ENCODE data around the gene SNX10. TPM values are rescaled to one million over a fixed set of nuclear protein-coding genes. Genes with fewer than 3 reads are reported as not detected.
"Not testable (repeated sequence)": the region's sequence is repeated elsewhere in the genome, so short reads cannot be mapped to it uniquely, and the experiment has no call there.

Gene SNX10
- total RNA-seq, 2 donors from 2014 or later: 13.2 to 19.3 TPM

- Mint-ChIP-seq H3K36me3 (ENCODE audit: low read depth) (no peaks in the 10 kb centered on the region), H3K9me3 (no peaks in the 10 kb centered on the region), H3K4me3 (no peak overlapping the region), H3K27ac (no peak overlapping the region), H3K4me1 (peaks cover 3% of the 10 kb centered on the region), H3K27me3 (ENCODE audit: insufficient read depth) (no peaks in the 10 kb centered on the region)
- DNase-seq: no peak
- H3K36me3 ChIP-seq (ENCODE audit: control insufficient read depth, insufficient read depth, low read length): no peaks in the 10 kb centered on the region
- H3K27me3 ChIP-seq (ENCODE audit: control insufficient read depth, insufficient read depth, low read length, poor library complexity, severe bottlenecking): no peaks in the 10 kb centered on the region
- no peak overlapping the region for H3K27ac ChIP-seq (ENCODE audit: low read depth, low read length)
- H3K9ac ChIP-seq (ENCODE audit: extremely low read depth, low read length, poor library complexity, severe bottlenecking): no peak overlapping the region
- peak; percentile 39 for TF ChIP-seq CTCF (conservative IDR thresholded peaks at IDR 0.05)
- H3K4me1 ChIP-seq (ENCODE audit: control insufficient read depth, insufficient read depth, low read length): no peaks in the 10 kb centered on the region
- H3K9me3 ChIP-seq (ENCODE audit: control insufficient read depth, low read length): no peaks in the 10 kb centered on the region
- 88 to 90% methylated on average over 4 to 5 of the region's 5 CpGs for WGBS, 2 experiments (ENCODE audit: insufficient coverage in 1 of 2, insufficient read length in 1 of 2)
- no peak overlapping the region for H3K4me3 ChIP-seq (ENCODE audit: low read length)
These were observed 6.5 kb upstream of the SNX10 start for GRCh38 chr7:26284995-26285632.

GRCh38 chr7:26286157-26286556, 5.5 kb upstream of the SNX10 start:
- Mint-ChIP-seq H3K9me3 (no peaks in the 10 kb centered on the region), H3K27ac (no peak overlapping the region), H3K27me3 (ENCODE audit: insufficient read depth) (no peaks in the 10 kb centered on the region), H3K4me1 (no peaks in the 10 kb centered on the region), H3K4me3 (no peak overlapping the region), H3K36me3 (ENCODE audit: low read depth) (no peaks in the 10 kb centered on the region)
- Histone ChIP-seq H3K4me3 (ENCODE audit: low read length) (no peak overlapping the region), H3K27ac (ENCODE audit: low read depth, low read length) (no peak overlapping the region), H3K36me3 (ENCODE audit: control insufficient read depth, insufficient read depth, low read length) (no peaks in the 10 kb centered on the region), H3K27me3 (ENCODE audit: control insufficient read depth, insufficient read depth, low read length, poor library complexity, severe bottlenecking) (no peaks in the 10 kb centered on the region), H3K4me1 (ENCODE audit: control insufficient read depth, insufficient read depth, low read length) (no peaks in the 10 kb centered on the region), H3K9ac (ENCODE audit: extremely low read depth, low read length, poor library complexity, severe bottlenecking) (no peak overlapping the region), H3K9me3 (ENCODE audit: control insufficient read depth, low read length) (no peaks in the 10 kb centered on the region)
- 94 to 95% methylated on average over 2 of the region's 2 CpGs for whole genome bisulfite sequencing, 2 experiments (ENCODE audit: insufficient coverage in 1 of 2, insufficient read length in 1 of 2)
- TF ChIP-seq CTCF (conservative IDR thresholded peaks at IDR 0.05): no peak
- no peak for DNase-seq

- not testable (repeated sequence) for H3K27ac ChIP-seq (ENCODE audit: low read depth, low read length); H3K27ac Mint-ChIP-seq; H3K27me3 ChIP-seq (ENCODE audit: control insufficient read depth, insufficient read depth, low read length, poor library complexity, severe bottlenecking); H3K4me1 Mint-ChIP-seq; H3K4me1 ChIP-seq (ENCODE audit: control insufficient read depth, insufficient read depth, low read length); H3K9ac ChIP-seq (ENCODE audit: extremely low read depth, low read length, poor library complexity, severe bottlenecking); H3K27me3 Mint-ChIP-seq (ENCODE audit: insufficient read depth); H3K9me3 Mint-ChIP-seq; H3K9me3 ChIP-seq (ENCODE audit: control insufficient read depth, low read length); H3K36me3 ChIP-seq (ENCODE audit: control insufficient read depth, insufficient read depth, low read length); H3K4me3 Mint-ChIP-seq; DNase-seq; H3K4me3 ChIP-seq (ENCODE audit: low read length); H3K36me3 Mint-ChIP-seq (ENCODE audit: low read depth)
- WGBS, 2 experiments (ENCODE audit: insufficient coverage in 1 of 2, insufficient read length in 1 of 2): 88 to 93% methylated on average over 5 of the region's 5 CpGs
These were observed 3.5 kb upstream of the SNX10 start for GRCh38 chr7:26288126-26288525.

- Mint-ChIP-seq H3K27me3 (ENCODE audit: insufficient read depth) (no peaks in the 10 kb centered on the region), H3K4me1 (peaks cover 8% of the 10 kb centered on the region), H3K4me3 (peak overlapping the region; percentile 77), H3K36me3 (ENCODE audit: low read depth) (no peaks in the 10 kb centered on the region), H3K27ac (no peak overlapping the region), H3K9me3 (no peaks in the 10 kb centered on the region)
- DNase-seq: no peak
- no peaks in the 10 kb centered on the region for H3K36me3 ChIP-seq (ENCODE audit: control insufficient read depth, insufficient read depth, low read length)
- peak overlapping the region; percentile 82 for H3K4me3 ChIP-seq (ENCODE audit: low read length)
- no peak for TF ChIP-seq CTCF (conservative IDR thresholded peaks at IDR 0.05)
- no peaks in the 10 kb centered on the region for H3K9me3 ChIP-seq (ENCODE audit: control insufficient read depth, low read length)
- no peak overlapping the region for H3K27ac ChIP-seq (ENCODE audit: low read depth, low read length)
- 57 to 100% methylated on average over 2 to 4 of the region's 4 CpGs for WGBS, 2 experiments (ENCODE audit: insufficient coverage in 1 of 2, insufficient read length in 1 of 2)
- peaks cover 4% of the 10 kb centered on the region for H3K4me1 ChIP-seq (ENCODE audit: control insufficient read depth, insufficient read depth, low read length)
- H3K27me3 ChIP-seq (ENCODE audit: control insufficient read depth, insufficient read depth, low read length, poor library complexity, severe bottlenecking): no peaks in the 10 kb centered on the region
- no peak overlapping the region for H3K9ac ChIP-seq (ENCODE audit: extremely low read depth, low read length, poor library complexity, severe bottlenecking)
These were observed 411 bp upstream of the SNX10 start for GRCh38 chr7:26291251-26291650.
